ENCODE results near the gene TGM3. TPM values are rescaled to one million over a fixed set of nuclear protein-coding genes. Genes with fewer than 3 reads are reported as not detected.
A peak's percentile ranks its signal among the peaks of the same experiment; 100 is the strongest.

Gene TGM3
- total RNA-seq, 6 experiments from 2014 or later: 0.09 to 0.15 TPM; not detected in 4

DNA sequence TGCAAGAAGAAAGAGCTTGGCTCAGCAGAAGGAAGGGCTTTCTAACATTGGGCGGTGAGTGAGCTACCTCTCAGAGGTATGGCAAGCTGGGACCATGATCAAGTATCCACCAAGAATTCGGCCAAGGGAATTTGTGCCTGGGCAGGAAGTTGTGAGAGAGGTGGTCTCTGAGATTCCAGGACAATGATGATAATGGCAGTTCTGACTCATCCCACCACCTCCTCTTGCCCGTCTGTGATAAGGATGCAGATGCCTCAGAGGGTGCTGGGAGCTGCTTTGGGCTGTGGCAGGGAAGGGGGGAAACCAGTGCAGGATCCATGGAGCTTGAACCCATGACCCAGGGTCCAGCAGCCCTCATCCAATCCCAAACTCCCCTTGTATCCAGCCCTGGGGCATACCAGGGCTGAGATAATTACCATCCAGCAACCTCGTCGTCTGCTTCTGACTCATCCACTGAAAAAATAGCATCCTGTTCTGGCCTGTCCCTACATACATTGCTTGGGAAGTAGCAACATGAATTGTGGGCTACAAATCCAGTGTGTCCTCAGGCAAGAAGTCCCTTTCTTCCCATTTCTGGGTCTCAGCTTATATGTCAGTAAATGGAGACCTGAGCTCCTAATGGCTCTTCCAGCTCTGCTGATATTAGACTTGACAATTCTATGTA lies 90.8 kb downstream of the TGM3 start:
- H3K36me3 Mint-ChIP-seq (ENCODE audit: low read depth): peaks cover 7% of the 10 kb centered on the region
- TF ChIP-seq, protein P1, sequence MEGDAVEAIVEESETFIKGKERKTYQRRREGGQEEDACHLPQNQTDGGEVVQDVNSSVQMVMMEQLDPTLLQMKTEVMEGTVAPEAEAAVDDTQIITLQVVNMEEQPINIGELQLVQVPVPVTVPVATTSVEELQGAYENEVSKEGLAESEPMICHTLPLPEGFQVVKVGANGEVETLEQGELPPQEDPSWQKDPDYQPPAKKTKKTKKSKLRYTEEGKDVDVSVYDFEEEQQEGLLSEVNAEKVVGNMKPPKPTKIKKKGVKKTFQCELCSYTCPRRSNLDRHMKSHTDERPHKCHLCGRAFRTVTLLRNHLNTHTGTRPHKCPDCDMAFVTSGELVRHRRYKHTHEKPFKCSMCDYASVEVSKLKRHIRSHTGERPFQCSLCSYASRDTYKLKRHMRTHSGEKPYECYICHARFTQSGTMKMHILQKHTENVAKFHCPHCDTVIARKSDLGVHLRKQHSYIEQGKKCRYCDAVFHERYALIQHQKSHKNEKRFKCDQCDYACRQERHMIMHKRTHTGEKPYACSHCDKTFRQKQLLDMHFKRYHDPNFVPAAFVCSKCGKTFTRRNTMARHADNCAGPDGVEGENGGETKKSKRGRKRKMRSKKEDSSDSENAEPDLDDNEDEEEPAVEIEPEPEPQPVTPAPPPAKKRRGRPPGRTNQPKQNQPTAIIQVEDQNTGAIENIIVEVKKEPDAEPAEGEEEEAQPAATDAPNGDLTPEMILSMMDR (IDR thresholded peaks at IDR 0.05): no peak
- H3K4me3 Mint-ChIP-seq: peak overlapping the region; percentile 83
- H3K27me3 Mint-ChIP-seq (ENCODE audit: insufficient read depth): peaks cover 3% of the 10 kb centered on the region
- H3K4me1 Mint-ChIP-seq (ENCODE audit: low read depth): peaks cover 62% of the 10 kb centered on the region
- peak overlapping the region; percentile 98 for H3K27ac Mint-ChIP-seq
- H3K9me3 Mint-ChIP-seq: peaks cover 5% of the 10 kb centered on the region; the same call in 1 of the 2 replicates
- DNase-seq: peak; percentile 88

DNA sequence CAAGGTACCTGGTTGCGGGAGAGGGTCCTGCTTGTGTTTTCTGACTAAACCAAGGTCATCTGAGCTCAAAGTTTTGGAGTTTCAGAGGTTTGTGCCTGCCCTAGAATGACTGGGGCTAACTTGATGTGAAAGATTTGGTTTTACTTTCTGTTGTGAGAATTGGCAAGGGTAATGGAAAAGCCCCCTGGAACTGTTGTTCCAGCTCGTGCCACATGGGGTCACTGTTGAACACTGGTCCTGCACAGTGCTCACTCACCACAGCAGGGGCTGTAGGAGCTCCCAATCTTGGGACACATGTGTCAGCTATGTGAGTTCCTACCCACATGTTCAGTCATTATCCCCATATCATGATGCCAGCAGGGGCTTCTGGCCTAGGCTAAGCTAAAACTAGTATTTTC lies 91.4 kb downstream of the TGM3 start:
- Mint-ChIP-seq H3K4me1 (ENCODE audit: low read depth) (peaks cover 59% of the 10 kb centered on the region), H3K27ac (peak overlapping the region; percentile 98), H3K9me3 (peaks cover 5% of the 10 kb centered on the region; the same call in 1 of the 2 replicates), H3K4me3 (peak overlapping the region; percentile 83), H3K36me3 (ENCODE audit: low read depth) (peaks cover 7% of the 10 kb centered on the region), H3K27me3 (ENCODE audit: insufficient read depth) (peaks cover 6% of the 10 kb centered on the region)
- TF ChIP-seq, protein P1 (IDR thresholded peaks at IDR 0.05): peak; percentile 86
- peak; percentile 46 for DNase-seq

DNA sequence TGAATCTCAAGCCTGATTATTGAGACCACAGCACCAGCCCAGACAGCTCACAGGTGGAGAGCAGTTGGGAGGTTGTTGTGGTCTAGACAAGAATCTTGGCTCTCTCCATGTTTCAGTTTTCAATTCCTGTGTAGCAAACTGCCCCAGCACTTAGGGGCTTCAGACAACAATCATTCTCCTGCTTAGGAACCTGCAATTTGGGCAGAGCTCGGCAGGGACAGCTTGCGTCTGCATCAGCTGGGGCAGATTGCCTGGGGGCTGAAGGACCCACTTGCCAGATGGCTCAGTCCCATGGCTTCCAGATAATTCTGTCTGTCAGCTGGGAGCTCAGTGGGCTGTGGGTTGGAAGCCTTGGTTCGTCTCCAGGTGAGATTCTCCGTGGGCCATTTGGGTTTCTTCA lies 91.8 kb downstream of the TGM3 start:
- Mint-ChIP-seq H3K27me3 (ENCODE audit: insufficient read depth) (peaks cover 6% of the 10 kb centered on the region), H3K4me3 (no peak overlapping the region)
- TF ChIP-seq, protein P1 (IDR thresholded peaks at IDR 0.05): peak; percentile 34; the same call in 1 of the 2 replicates

More for the DNA sequence above, 91.8 kb downstream of the TGM3 start:
- H3K4me1 Mint-ChIP-seq (ENCODE audit: low read depth): peaks cover 55% of the 10 kb centered on the region
- peaks cover 5% of the 10 kb centered on the region; the same call in 1 of the 2 replicates for H3K9me3 Mint-ChIP-seq
- no peak for DNase-seq
- H3K27ac Mint-ChIP-seq: peak overlapping the region; percentile 98
- peaks cover 7% of the 10 kb centered on the region for H3K36me3 Mint-ChIP-seq (ENCODE audit: low read depth)

Other genes with a start within 250 kb of the TGM3 start
- gene STK35, start 194.2 kb upstream of the TGM3 start, total RNA-seq (2021; fragmentation: NEBNext Ultra II Directional; extraction: Animal tissue kit (Norgen Biotek cat#: 25700)): 10 to 100 TPM; 14.0 to 16.7 (median 15.1) TPM
- gene TGM6, start 84.9 kb downstream of the TGM3 start, total RNA-seq (2021; fragmentation: NEBNext Ultra II Directional; extraction: Animal tissue kit (Norgen Biotek cat#: 25700)): not detected
- 100 to 1,000 TPM; 155 to 240 (median 208) TPM for gene SNRPB, start 174.8 kb downstream of the TGM3 start, total RNA-seq (2021; fragmentation: NEBNext Ultra II Directional; extraction: Animal tissue kit (Norgen Biotek cat#: 25700))
- gene ZNF343, start 212.9 kb downstream of the TGM3 start, total RNA-seq (2021; fragmentation: NEBNext Ultra II Directional; extraction: Animal tissue kit (Norgen Biotek cat#: 25700)): 1 to 10 TPM; 6.4 to 9.4 (median 8.8) TPM
- gene TMC2, start 240.6 kb downstream of the TGM3 start, total RNA-seq (2021; fragmentation: NEBNext Ultra II Directional; extraction: Animal tissue kit (Norgen Biotek cat#: 25700)): not detected

All from HFFc6 (cell line).